HG03558 (cell line): ENCODE results near the gene GNAZ.

ENCODE experiments used
- ATAC-seq: cut with Tn5 transposase; IDR thresholded peaks from one replicate; pipeline ENCODE4 v1.9.1; 2021; ENCODE audit warnings: moderate number of reproducible peaks; ENCODE audit not compliant: unreplicated experiment; ENCODE audit errors: extremely low read depth

Gene GNAZ

GRCh38 chr22:23115825-23116494 lies 45.6 kb downstream of the GNAZ start:
- ATAC-seq: no peak

- ATAC-seq: no peak
Observed at GRCh38 chr22:23116506-23117263, 46.4 kb downstream of the GNAZ start.

- ATAC-seq: no peak
Observed at GRCh38 chr22:23117275-23117674, 47.0 kb downstream of the GNAZ start.

GRCh38 chr22:23117891-23118646 lies 47.8 kb downstream of the GNAZ start:
- no peak for ATAC-seq

GRCh38 chr22:23118647-23119493 lies 48.6 kb downstream of the GNAZ start:
- no peak for ATAC-seq

GRCh38 chr22:23119494-23120414 lies 49.4 kb downstream of the GNAZ start:
- no peak for ATAC-seq

- ATAC-seq: no peak
Observed at GRCh38 chr22:23120415-23120899, 50.1 kb downstream of the GNAZ start.

- no peak for ATAC-seq
Observed at GRCh38 chr22:23121000-23121421, 50.7 kb downstream of the GNAZ start.

GRCh38 chr22:23121424-23121823 lies 51.1 kb downstream of the GNAZ start:
- no peak for ATAC-seq

- no peak for ATAC-seq
Observed at GRCh38 chr22:23122216-23122957, 52.1 kb downstream of the GNAZ start.

- ATAC-seq: no peak
Observed at GRCh38 chr22:23122992-23123803, 52.9 kb downstream of the GNAZ start.

- ATAC-seq: no peak
Observed at GRCh38 chr22:23123804-23124254, 53.5 kb downstream of the GNAZ start.

GRCh38 chr22:23124611-23125511 lies 54.5 kb downstream of the GNAZ start:
- no peak for ATAC-seq

- no peak for ATAC-seq
Observed at GRCh38 chr22:23125512-23126103, 55.3 kb downstream of the GNAZ start.

GRCh38 chr22:23126165-23127054 lies 56.1 kb downstream of the GNAZ start:
- no peak for ATAC-seq
